Measurements from ENCODE around the gene TTC28.

- TF ChIP-seq, protein P1, sequence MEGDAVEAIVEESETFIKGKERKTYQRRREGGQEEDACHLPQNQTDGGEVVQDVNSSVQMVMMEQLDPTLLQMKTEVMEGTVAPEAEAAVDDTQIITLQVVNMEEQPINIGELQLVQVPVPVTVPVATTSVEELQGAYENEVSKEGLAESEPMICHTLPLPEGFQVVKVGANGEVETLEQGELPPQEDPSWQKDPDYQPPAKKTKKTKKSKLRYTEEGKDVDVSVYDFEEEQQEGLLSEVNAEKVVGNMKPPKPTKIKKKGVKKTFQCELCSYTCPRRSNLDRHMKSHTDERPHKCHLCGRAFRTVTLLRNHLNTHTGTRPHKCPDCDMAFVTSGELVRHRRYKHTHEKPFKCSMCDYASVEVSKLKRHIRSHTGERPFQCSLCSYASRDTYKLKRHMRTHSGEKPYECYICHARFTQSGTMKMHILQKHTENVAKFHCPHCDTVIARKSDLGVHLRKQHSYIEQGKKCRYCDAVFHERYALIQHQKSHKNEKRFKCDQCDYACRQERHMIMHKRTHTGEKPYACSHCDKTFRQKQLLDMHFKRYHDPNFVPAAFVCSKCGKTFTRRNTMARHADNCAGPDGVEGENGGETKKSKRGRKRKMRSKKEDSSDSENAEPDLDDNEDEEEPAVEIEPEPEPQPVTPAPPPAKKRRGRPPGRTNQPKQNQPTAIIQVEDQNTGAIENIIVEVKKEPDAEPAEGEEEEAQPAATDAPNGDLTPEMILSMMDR (IDR thresholded peaks at IDR 0.05; ENCODE audit: insufficient read depth, low read depth, low read length) = no peak
- no peak for TF ChIP-seq EZH2 (IDR thresholded peaks at IDR 0.05; ENCODE audit: insufficient read depth, low read length)
Measured at GRCh38 chr22:28426346-28427132, 253.1 kb downstream of the TTC28 start.
